AG08396 (cell line): Measurements from ENCODE around the gene UROC1.

Experiments used
- DNase-seq: peaks from one replicate; pipeline ENCODE4 v3.0.0; 2012; ENCODE audit warnings: low spot score, mixed read lengths

The UROC1 gene

GRCh38 chr3:126530171-126531050 is 12.8 kb upstream of the UROC1 start:
- no peak for DNase-seq

GRCh38 chr3:126529585-126530170 is 12.1 kb upstream of the UROC1 start:
- no peak for DNase-seq

- no peak for DNase-seq
Measured at GRCh38 chr3:126528800-126529541, 11.4 kb upstream of the UROC1 start.

GRCh38 chr3:126528419-126528799 is 10.8 kb upstream of the UROC1 start:
- no peak for DNase-seq

GRCh38 chr3:126527455-126528211 is 10.1 kb upstream of the UROC1 start:
- DNase-seq = no peak

GRCh38 chr3:126527006-126527405 is 9.4 kb upstream of the UROC1 start:
- DNase-seq = no peak

- DNase-seq = no peak
Measured at GRCh38 chr3:126526668-126527005, 9.1 kb upstream of the UROC1 start.

- DNase-seq = no peak
Measured at GRCh38 chr3:126525853-126526667, 8.5 kb upstream of the UROC1 start.

- no peak for DNase-seq
Measured at GRCh38 chr3:126525091-126525852, 7.7 kb upstream of the UROC1 start.

- DNase-seq = no peak
Measured at GRCh38 chr3:126524429-126524988, 6.9 kb upstream of the UROC1 start.

GRCh38 chr3:126523745-126524428 is 6.3 kb upstream of the UROC1 start, which contains the start of gene CHST13:
Gene CHST13, plus strand, starts transcription at chr3:126524155. Its CDS starts 178 bp downstream, at chr3:126524333.
- peak; percentile 76 for DNase-seq

- DNase-seq = peak; percentile 89
Measured at GRCh38 chr3:126522363-126522788, 4.8 kb upstream of the UROC1 start.

- no peak for DNase-seq
Measured at GRCh38 chr3:126521122-126521891, 3.7 kb upstream of the UROC1 start.

- DNase-seq = no peak
Measured at GRCh38 chr3:126519506-126520455, 2.2 kb upstream of the UROC1 start.

- no peak for DNase-seq
Measured at GRCh38 chr3:126518779-126519177, 1.2 kb upstream of the UROC1 start.

GRCh38 chr3:126517986-126518778 is 609 bp upstream of the UROC1 start:
- DNase-seq = no peak

- DNase-seq = no peak
Measured at GRCh38 chr3:126516936-126517290, 660 bp downstream of the UROC1 start.
